Chondrocyte (in vitro differentiated cells): Measurements from ENCODE around the gene TMPRSS6. TPM values are rescaled to one million over a fixed set of nuclear protein-coding genes. Genes with fewer than 3 reads are reported as not detected.

Experiments used
- DNase-seq: peaks from one replicate; pipeline ENCODE4 v3.0.0; 2021; ENCODE audit warnings: mixed read lengths, low spot score
- H3K27ac Mint-ChIP-seq: one replicate; pipeline ENCODE4 v1.8.0; 2021; ENCODE audit warnings: mild to moderate bottlenecking, moderate library complexity, mixed read lengths; ENCODE audit not compliant: unreplicated experiment
- H3K27me3 Mint-ChIP-seq: 2 replicates; pipeline ENCODE4 v1.8.0; 2021; ENCODE audit warnings: low read depth, mixed read lengths
- H3K36me3 Mint-ChIP-seq: 2 replicates; pipeline ENCODE4 v1.8.0; 2021; ENCODE audit warnings: low read depth, mixed read lengths
- H3K4me1 Mint-ChIP-seq: 2 replicates; pipeline ENCODE4 v1.8.0; 2021; ENCODE audit warnings: low read depth, mild to moderate bottlenecking, mixed read lengths
- H3K4me3 Mint-ChIP-seq: one replicate; pipeline ENCODE4 v1.8.0; 2021; ENCODE audit warnings: mild to moderate bottlenecking, moderate library complexity, mixed read lengths; ENCODE audit not compliant: unreplicated experiment
- H3K9me3 Mint-ChIP-seq: 2 replicates; pipeline ENCODE4 v1.8.0; 2021; ENCODE audit warnings: low read depth, mixed read lengths
- CTCF ChIP-seq: fragments of 200-600 bp; sonication (generic); IDR thresholded peaks from 2 replicates; pipeline ENCODE4 v1.5.0; 2021; ENCODE audit warnings: antibody characterized with exemption, mild to moderate bottlenecking, moderate library complexity
- total RNA-seq: library from RNA; stranded (reverse); gene quantifications from 3 replicates; pipeline ENCODE4 v1.2.1, GENCODE V29; 2021

Gene TMPRSS6
- total RNA-seq, 1 donor from 2014 or later = not detected

GRCh38 chr22:37024339-37025157, 85.0 kb downstream of the TMPRSS6 start:
- Mint-ChIP-seq H3K27me3 (no peaks in the 10 kb centered on the region), H3K27ac (no peak overlapping the region), H3K4me3 (no peak overlapping the region), H3K36me3 (peaks cover 13% of the 10 kb centered on the region), H3K4me1 (peaks cover 16% of the 10 kb centered on the region), H3K9me3 (no peaks in the 10 kb centered on the region)
- no peak for DNase-seq
- no peak for TF ChIP-seq CTCF

GRCh38 chr22:37023743-37024338, 85.7 kb downstream of the TMPRSS6 start:
- Mint-ChIP-seq H3K4me3 (no peak overlapping the region), H3K36me3 (peaks cover 10% of the 10 kb centered on the region), H3K27me3 (no peaks in the 10 kb centered on the region), H3K9me3 (no peaks in the 10 kb centered on the region), H3K4me1 (peaks cover 16% of the 10 kb centered on the region), H3K27ac (no peak overlapping the region)
- no peak for DNase-seq
- no peak for TF ChIP-seq CTCF

GRCh38 chr22:37022483-37023337, 86.8 kb downstream of the TMPRSS6 start:
- DNase-seq = no peak
- H3K27me3 Mint-ChIP-seq = no peaks in the 10 kb centered on the region

GRCh38 chr22:37021710-37022482, 87.6 kb downstream of the TMPRSS6 start:
- Mint-ChIP-seq H3K9me3 (no peaks in the 10 kb centered on the region), H3K36me3 (peaks cover 8% of the 10 kb centered on the region), H3K4me1 (peaks cover 24% of the 10 kb centered on the region), H3K4me3 (peak overlapping the region; percentile 27), H3K27me3 (no peaks in the 10 kb centered on the region), H3K27ac (no peak overlapping the region)
- no peak for DNase-seq
- TF ChIP-seq CTCF = peak; percentile 82

More at GRCh38 chr22:37022483-37023337, 86.8 kb downstream of the TMPRSS6 start:
- Mint-ChIP-seq H3K4me1 (peaks cover 20% of the 10 kb centered on the region), H3K27ac (no peak overlapping the region), H3K4me3 (no peak overlapping the region), H3K36me3 (peaks cover 8% of the 10 kb centered on the region), H3K9me3 (no peaks in the 10 kb centered on the region)
- no peak for TF ChIP-seq CTCF
